H1 (cell line): ENCODE results near the gene ALDH1A3. TPM values are rescaled to one million over a fixed set of nuclear protein-coding genes. Genes with fewer than 3 reads are reported as not detected.

ENCODE experiments used
- CTCF ChIA-PET: fragments of 300-600 bp; sonication (Branson Sonifier 250); formaldehyde crosslinking; loops from one replicate; lab custom pipeline; 2021; ENCODE audit not compliant: partially characterized antibody; lab: Charles Lee
- POLR2A ChIA-PET: fragments of 300-600 bp; sonication (Branson Sonifier 250); formaldehyde crosslinking; loops from one replicate; lab custom pipeline; 2021; ENCODE audit warnings: inconsistent platforms; ENCODE audit not compliant: partially characterized antibody; lab: Charles Lee
- DNase-seq, 2 experiments: peaks; one replicate each; pipeline versions ENCODE4 v3.0.0 to v3.0.0-alpha.2; 2010 to 2022; ENCODE audit warnings: low spot score in 2 of 2, low read depth in 1 of 2, mixed read lengths in 1 of 2
- FAIRE-seq: peaks from 2 replicates; lab custom pipeline; 2011; peaks lifted over from hg19 to GRCh38; lab: Jason Lieb, UNC
- H2AFZ ChIP-seq: 2 replicates; pipeline ENCODE4 v1.8.1; 2012; ENCODE audit warnings: low read length, inconsistent platforms
- H2AK5ac ChIP-seq: 2 replicates; pipeline ENCODE4 v1.6.1; 2013; ENCODE audit warnings: low read depth, low read length
- H2BK120ac ChIP-seq: replicated peaks from 2 replicates; pipeline ENCODE3; 2013; ENCODE audit warnings: low read depth, low read length, inconsistent platforms
- H2BK12ac ChIP-seq: 2 replicates; pipeline ENCODE4 v1.6.1; 2013; ENCODE audit warnings: low read depth, low read length
- H2BK15ac ChIP-seq: 2 replicates; pipeline ENCODE4 v1.6.1; 2013; ENCODE audit warnings: low read length
- H2BK20ac ChIP-seq: 2 replicates; pipeline ENCODE4 v1.6.1; 2013; ENCODE audit warnings: low read length
- H2BK5ac ChIP-seq: 2 replicates; pipeline ENCODE4 v1.6.1; 2013; ENCODE audit warnings: low read depth, low read length
- H3K14ac ChIP-seq: 2 replicates; pipeline ENCODE4 v1.6.1; 2013; ENCODE audit warnings: inconsistent platforms; ENCODE audit not compliant: insufficient read length
- H3K18ac ChIP-seq: 2 replicates; pipeline ENCODE4 v1.6.1; 2013; ENCODE audit warnings: low read length; ENCODE audit errors: extremely low read depth
- H3K23ac ChIP-seq: 2 replicates; pipeline ENCODE4 v1.6.1; 2013; ENCODE audit warnings: inconsistent platforms; ENCODE audit not compliant: insufficient read length
- H3K23me2 ChIP-seq: 2 replicates; pipeline ENCODE4 v1.6.1; 2013; ENCODE audit warnings: low read depth, low read length
- H3K27ac ChIP-seq: 2 replicates; pipeline ENCODE4 v1.6.1; 2011; ENCODE audit warnings: low read depth, low read length, inconsistent platforms
- H3K27me3 ChIP-seq, 4 experiments: replicated peaks in 1 of 4; 1 replicate in 1 of 4; 2 replicates in 3 of 4; pipeline versions ENCODE4 v1.6.1 to v1.8.1; 2011 to 2013; ENCODE audit warnings: low read length in 3 of 4, mild to moderate bottlenecking in 3 of 4, inconsistent platforms in 2 of 4, mixed read lengths in 2 of 4, moderate library complexity in 1 of 4; ENCODE audit not compliant: control insufficient read depth in 3 of 4, insufficient read depth in 3 of 4; ENCODE audit errors: extremely low read depth in 1 of 4
- H3K36me3 ChIP-seq, 4 experiments: 2 replicates each; pipeline versions ENCODE4 v1.6.1 to v1.8.1; 2011 to 2013; ENCODE audit warnings: mild to moderate bottlenecking in 4 of 4, low read length in 3 of 4, moderate library complexity in 2 of 4, control low read depth in 1 of 4, inconsistent platforms in 1 of 4; ENCODE audit not compliant: insufficient read depth in 4 of 4, control insufficient read depth in 2 of 4
- H3K4ac ChIP-seq: replicated peaks from 2 replicates; pipeline ENCODE3; 2013; ENCODE audit warnings: low read length, low read depth, mixed read lengths, inconsistent platforms; ENCODE audit not compliant: insufficient read length
- H3K4me1 ChIP-seq, 4 experiments: replicated peaks in 1 of 4; 1 replicate in 1 of 4; 2 replicates in 3 of 4; pipeline versions ENCODE4 v1.6.1 to v1.8.1; 2011 to 2013; ENCODE audit warnings: low read length in 3 of 4, inconsistent platforms in 2 of 4, mixed read lengths in 1 of 4; ENCODE audit not compliant: insufficient read depth in 4 of 4, control insufficient read depth in 3 of 4
- H3K4me2 ChIP-seq, 2 experiments: 2 replicates each; pipeline versions ENCODE4 v1.6.1 to v1.8.1; 2011 to 2013; ENCODE audit warnings: low read depth in 2 of 2, low read length in 2 of 2, control low read depth in 1 of 2, inconsistent platforms in 1 of 2, mild to moderate bottlenecking in 1 of 2; ENCODE audit not compliant: insufficient read depth in 1 of 2
- H3K4me3 ChIP-seq, 4 experiments: fragments of 200-600, 300-600 bp in 1 of 4; sonication (generic), shearing (Covaris generic), sonication (Bioruptor Twin) in 1 of 4; 2 replicates each; pipeline versions ENCODE4 v1.5.1 to v1.8.1; 2011 to 2016; ENCODE audit warnings: low read length in 4 of 4, low read depth in 3 of 4, control low read depth in 2 of 4, inconsistent platforms in 2 of 4, mild to moderate bottlenecking in 2 of 4, mixed read lengths in 1 of 4, moderate library complexity in 1 of 4; ENCODE audit not compliant: insufficient read depth in 2 of 4; ENCODE audit errors: extremely low read depth in 1 of 4
- H3K56ac ChIP-seq: replicated peaks from 2 replicates; pipeline ENCODE3; 2013; ENCODE audit warnings: low read depth, mild to moderate bottlenecking, mixed read lengths, low read length, inconsistent platforms; ENCODE audit not compliant: insufficient read length
- H3K79me1 ChIP-seq: 2 replicates; pipeline ENCODE4 v1.6.1; 2013; ENCODE audit warnings: low read depth, low read length, control low read depth
- H3K79me2 ChIP-seq, 2 experiments: 2 replicates each; pipeline versions ENCODE4 v1.6.1 to v1.8.1; 2012 to 2013; ENCODE audit warnings: low read length in 2 of 2, mild to moderate bottlenecking in 2 of 2, inconsistent platforms in 1 of 2; ENCODE audit not compliant: insufficient read depth in 2 of 2, control insufficient read depth in 1 of 2
- H3K9ac ChIP-seq, 4 experiments: replicated peaks in 1 of 4; 1 replicate in 1 of 4; 2 replicates in 3 of 4; pipeline versions ENCODE4 v1.6.1 to v1.8.1; 2011 to 2013; ENCODE audit warnings: low read depth in 3 of 4, low read length in 3 of 4, control low read depth in 2 of 4, mild to moderate bottlenecking in 2 of 4, moderate library complexity in 2 of 4, inconsistent platforms in 1 of 4; ENCODE audit errors: extremely low read depth in 1 of 4
- H3K9me3 ChIP-seq, 2 experiments: 2 replicates each; pipeline versions ENCODE4 v1.6.1 to v1.8.1; 2012 to 2013; ENCODE audit warnings: mild to moderate bottlenecking in 2 of 2, moderate library complexity in 2 of 2, control low read depth in 1 of 2, inconsistent platforms in 1 of 2, low read depth in 1 of 2, low read length in 1 of 2, mixed read lengths in 1 of 2; ENCODE audit not compliant: insufficient read depth in 2 of 2
- H4K20me1 ChIP-seq, 2 experiments: replicated peaks in 1 of 2; 2 replicates each; pipeline versions ENCODE3 to v1.8.1; 2011 to 2013; ENCODE audit warnings: inconsistent platforms in 2 of 2, low read length in 2 of 2, mild to moderate bottlenecking in 1 of 2; ENCODE audit not compliant: insufficient read depth in 2 of 2, control insufficient read depth in 1 of 2
- H4K5ac ChIP-seq: 2 replicates; pipeline ENCODE4 v1.6.1; 2013; ENCODE audit warnings: low read length, low read depth, mixed read lengths, inconsistent platforms; ENCODE audit not compliant: insufficient read length
- H4K8ac ChIP-seq: 2 replicates; pipeline ENCODE4 v1.8.0; 2013; ENCODE audit warnings: mild to moderate bottlenecking, moderate library complexity, low read length, inconsistent platforms; ENCODE audit not compliant: insufficient read depth; ENCODE audit errors: extremely low read depth
- H4K91ac ChIP-seq: replicated peaks from 2 replicates; pipeline ENCODE3; 2013; ENCODE audit warnings: low read length, mixed read lengths, inconsistent platforms; ENCODE audit not compliant: insufficient read length
- CREB1 ChIP-seq: IDR thresholded peaks from 2 replicates; pipeline ENCODE4 v1.6.1; 2012; ENCODE audit warnings: inconsistent platforms
- EGR1 ChIP-seq: IDR thresholded peaks from 2 replicates; pipeline ENCODE4 v1.6.1; 2011; ENCODE audit warnings: low read depth, low read length, borderline replicate concordance
- SP4 ChIP-seq: IDR thresholded peaks from 2 replicates; pipeline ENCODE4 v1.6.1; 2012; ENCODE audit warnings: low read length, inconsistent platforms
- TBP ChIP-seq: IDR thresholded peaks from 2 replicates; pipeline ENCODE4 v1.6.1; 2011; ENCODE audit warnings: low read depth, low read length, improper control_type of control experiment
- TEAD4 ChIP-seq: IDR thresholded peaks from 2 replicates; pipeline ENCODE4 v1.6.1; 2012; ENCODE audit warnings: low read depth, low read length, inconsistent platforms, mixed read lengths
- WGBS, 2 experiments: shearing (Covaris generic) in 1 of 2; methylation state at CpG; one replicate each; pipeline versions ENCODE4 v1.1.6 to v1.1.7; 2013 to 2015; ENCODE audit warnings: low lambda C conversion rate in 2 of 2, mixed read lengths in 2 of 2, inconsistent platforms in 1 of 2, low coverage in 1 of 2, missing lambda C conversion rate in 1 of 2; ENCODE audit not compliant: insufficient replicate concordance in 2 of 2, insufficient coverage in 1 of 2, insufficient read length in 1 of 2; ENCODE audit errors: extremely low coverage in 1 of 2, missing lambda C conversion rate in 1 of 2; 5-methylcytosine and 5-hydroxymethylcytosine counted together
- polyA plus RNA-seq, 7 experiments: library from polyadenylated mRNA; depleted of rRNA in 3 of 7; stranded (reverse) in 5 of 7; unstranded in 2 of 7; fragments of >200 nt in 5 of 7; fragments of 200-250 nt in 2 of 7; gene quantifications; 1 replicate in 5 of 7; 2 replicates in 1 of 7; 4 replicates in 1 of 7; pipeline versions ENCODE4 v1.2.1 to v1.2.3, GENCODE V29; 2011 to 2013; ENCODE audit warnings: missing spikeins in 2 of 7, mixed read lengths in 2 of 7
- total RNA-seq: library from RNA; stranded (reverse); fragmentation: NEBNext Ultra II Directional; extraction: Animal tissue kit (Norgen Biotek cat#: 25700); gene quantifications from 2 replicates; pipeline ENCODE4 v1.2.1, GENCODE V29; 2021
- TF ChIP-seq, protein P1 (sequence below): IDR thresholded peaks from 2 replicates; pipeline ENCODE4 v1.6.1; 2012; ENCODE audit warnings: inconsistent platforms
- TF ChIP-seq, protein P2 (sequence below): IDR thresholded peaks from 2 replicates; pipeline ENCODE4 v1.6.1; 2011; ENCODE audit warnings: low read length, improper control_type of control experiment

ALDH1A3 gene
- total and polyA plus RNA-seq, 2 of the 8 experiments (the other 6 are each of a cell fraction or from before 2014, with no cell fraction given) = 2.2 to 5.5 TPM

DNA sequence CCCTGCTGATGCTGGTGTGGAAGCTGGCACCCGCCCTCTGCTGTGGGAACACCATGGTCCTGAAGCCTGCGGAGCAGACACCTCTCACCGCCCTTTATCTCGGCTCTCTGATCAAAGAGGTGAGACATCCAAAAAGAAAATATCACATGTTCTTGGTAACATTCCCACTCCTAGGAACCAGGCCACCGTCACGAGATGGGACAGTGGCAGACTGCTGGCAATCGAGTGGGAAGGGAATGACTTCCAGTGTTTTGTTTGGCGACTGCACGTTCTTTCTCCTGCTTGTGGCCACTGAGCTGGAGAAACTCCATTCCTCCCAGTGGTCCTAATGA lies 14.3 kb downstream of the ALDH1A3 start:
- no peaks in the 10 kb centered on the region for H3K36me3 ChIP-seq
- H3K27ac ChIP-seq = no peak overlapping the region
- no peak overlapping the region for H3K23ac ChIP-seq
- no peak overlapping the region for H4K91ac ChIP-seq
- TF ChIP-seq, protein P1, sequence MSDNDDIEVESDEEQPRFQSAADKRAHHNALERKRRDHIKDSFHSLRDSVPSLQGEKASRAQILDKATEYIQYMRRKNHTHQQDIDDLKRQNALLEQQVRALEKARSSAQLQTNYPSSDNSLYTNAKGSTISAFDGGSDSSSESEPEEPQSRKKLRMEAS = no peak
- no peak for TF ChIP-seq CREB1
- TF ChIP-seq, protein P2, sequence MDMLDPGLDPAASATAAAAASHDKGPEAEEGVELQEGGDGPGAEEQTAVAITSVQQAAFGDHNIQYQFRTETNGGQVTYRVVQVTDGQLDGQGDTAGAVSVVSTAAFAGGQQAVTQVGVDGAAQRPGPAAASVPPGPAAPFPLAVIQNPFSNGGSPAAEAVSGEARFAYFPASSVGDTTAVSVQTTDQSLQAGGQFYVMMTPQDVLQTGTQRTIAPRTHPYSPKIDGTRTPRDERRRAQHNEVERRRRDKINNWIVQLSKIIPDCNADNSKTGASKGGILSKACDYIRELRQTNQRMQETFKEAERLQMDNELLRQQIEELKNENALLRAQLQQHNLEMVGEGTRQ = no peak
- no peak for TF ChIP-seq TEAD4
- no peak for TF ChIP-seq EGR1
- TF ChIP-seq SP4 = no peak
- TF ChIP-seq TBP = no peak
- TF ChIP-seq, all 59 proteins: peak for 0
- ChIA-PET POLR2A (interaction anchor here (0.7 kb wide), 1 partner anchor 14 kb away, joined by 3 read pairs; no protein-coding TSS in a partner anchor), CTCF (interaction anchor here (1.0 to 6.8 kb wide), 4 partner anchors 21 to 114 kb away, joined by 3 to 34 read pairs (median 14); no protein-coding TSS in a partner anchor)
- Histone ChIP-seq H2BK15ac (no peak overlapping the region), H3K27me3 (no peaks in the 10 kb centered on the region; a peak in 1 of 7 replicates), H4K5ac (no peak overlapping the region), H2AK5ac (no peak overlapping the region), H3K79me1 (no peaks in the 10 kb centered on the region), H4K8ac (no peak overlapping the region), H3K23me2 (no peaks in the 10 kb centered on the region), H2AFZ (no peak overlapping the region), H3K9me3 (no peaks in the 10 kb centered on the region), H3K4me3 (no peak overlapping the region), H3K14ac (no peak overlapping the region), H2BK12ac (no peak overlapping the region), H3K4me1 (peaks cover 0 to 5% (median 1%) of the 10 kb centered on the region in 4 experiments; a peak in 2 of 7 replicates), H3K4ac (no peak overlapping the region), H2BK120ac (no peak overlapping the region), H3K9ac (no peak overlapping the region), H3K56ac (no peak overlapping the region), H2BK20ac (no peak overlapping the region), H3K79me2 (no peaks in the 10 kb centered on the region), H3K18ac (no peak overlapping the region), H3K4me2 (no peak overlapping the region), H2BK5ac (no peak overlapping the region), H4K20me1 (peaks cover 0 to 1% of the 10 kb centered on the region in 2 experiments)
- WGBS, 2 experiments = 84% methylated on average over 9 of the region's 9 CpGs; no CpG with 5 or more reads in 1 of the 2 experiments
- DNase-seq = no peak
- no peak for FAIRE-seq
